GM23338 (cell line): ENCODE results near the gene NIPA2. TPM values are rescaled to one million over a fixed set of nuclear protein-coding genes. Genes with fewer than 3 reads are reported as not detected.

ENCODE experiments used
- ATAC-seq: fragments of 200-7000 bp; cut with Tn5 transposase; 3 replicates; pipeline ENCODE4 v1.9.1; 2020
- DNase-seq: peaks from one replicate; pipeline ENCODE4 v3.0.0-alpha.2; 2015; ENCODE audit warnings: low spot score
- H2AFZ ChIP-seq: fragments of 200-600 bp; sonication (generic); 2 replicates; pipeline ENCODE4 v1.8.0; 2016; ENCODE audit warnings: antibody characterized with exemption, mild to moderate bottlenecking, moderate library complexity
- H3F3A ChIP-seq: fragments of 200-600 bp; sonication (generic); replicated peaks from 2 replicates; pipeline ENCODE4 v1.8.0; 2017; ENCODE audit warnings: antibody characterized with exemption, mixed run types, low read depth
- H3K27ac ChIP-seq: fragments of 200-600 bp; sonication (generic); 2 replicates; pipeline ENCODE4 v1.6.1; 2016; ENCODE audit warnings: low read depth
- H3K27me3 ChIP-seq: fragments of 200-600 bp; sonication (generic); 2 replicates; pipeline ENCODE4 v1.8.0; 2016; ENCODE audit warnings: mild to moderate bottlenecking, mixed run types, moderate library complexity; ENCODE audit not compliant: insufficient read depth
- H3K36me3 ChIP-seq: fragments of 200-600 bp; sonication (generic); 2 replicates; pipeline ENCODE4 v1.8.0; 2016; ENCODE audit warnings: mild to moderate bottlenecking; ENCODE audit not compliant: insufficient read depth
- H3K4me1 ChIP-seq: fragments of 200-600 bp; sonication (generic); 2 replicates; pipeline ENCODE4 v1.8.0; 2016; ENCODE audit warnings: mild to moderate bottlenecking, moderate library complexity; ENCODE audit not compliant: insufficient read depth
- H3K4me2 ChIP-seq: fragments of 200-600 bp; sonication (generic); 2 replicates; pipeline ENCODE4 v1.7.1; 2017; ENCODE audit warnings: mixed run types
- H3K4me3 ChIP-seq: fragments of 200-600 bp; sonication (generic); 2 replicates; pipeline ENCODE4 v1.6.1; 2016; ENCODE audit warnings: mixed run types
- H3K79me2 ChIP-seq: fragments of 200-600 bp; sonication (generic); replicated peaks from 2 replicates; pipeline ENCODE4 v1.8.0; 2017; ENCODE audit warnings: mild to moderate bottlenecking; ENCODE audit not compliant: insufficient read depth
- H3K9me2 ChIP-seq: fragments of 200-600 bp; sonication (generic); 2 replicates; pipeline ENCODE4 v1.8.0; 2017; ENCODE audit not compliant: insufficient read depth
- H4K20me1 ChIP-seq: fragments of 200-600 bp; sonication (generic); replicated peaks from 2 replicates; pipeline ENCODE4 v1.8.0; 2017; ENCODE audit warnings: mild to moderate bottlenecking; ENCODE audit not compliant: insufficient read depth
- H3K27ac Mint-ChIP-seq: 2 replicates; pipeline ENCODE4 v1.8.0; 2020; ENCODE audit warnings: inconsistent platforms, mild to moderate bottlenecking, moderate library complexity, mixed read lengths
- H3K27me3 Mint-ChIP-seq: 3 replicates; pipeline ENCODE4 v1.8.0; 2022; ENCODE audit warnings: low read depth, mild to moderate bottlenecking, moderate library complexity, mixed read lengths, inconsistent platforms; ENCODE audit not compliant: insufficient read depth, poor library complexity
- H3K36me3 Mint-ChIP-seq: 3 replicates; pipeline ENCODE4 v1.8.0; 2021; ENCODE audit warnings: low read depth, mild to moderate bottlenecking, inconsistent platforms, moderate library complexity, mixed read lengths
- H3K4me1 Mint-ChIP-seq: 3 replicates; pipeline ENCODE4 v1.8.0; 2020; ENCODE audit warnings: mild to moderate bottlenecking, inconsistent platforms, mixed read lengths
- H3K4me3 Mint-ChIP-seq: 3 replicates; pipeline ENCODE4 v1.8.0; 2021; ENCODE audit warnings: moderate library complexity, mild to moderate bottlenecking, inconsistent platforms, mixed read lengths
- H3K9me3 Mint-ChIP-seq: 3 replicates; pipeline ENCODE4 v1.8.0; 2020; ENCODE audit warnings: moderate library complexity, mild to moderate bottlenecking, inconsistent platforms, mixed read lengths
- CREB1 ChIP-seq: fragments of 250-450 bp; sonication (Bioruptor Pico); IDR thresholded peaks from 2 replicates; pipeline ENCODE4 v1.5.0; 2020; ENCODE audit warnings: low read depth, mild to moderate bottlenecking, moderate library complexity
- CTCF ChIP-seq, 2 experiments: fragments of 200-600 bp in 1 of 2; sonication (generic) in 1 of 2; conservative IDR thresholded peaks; 2 replicates each; pipeline versions ENCODE4 v1.5.1 to v1.6.1; 2016 to 2017; ENCODE audit warnings: antibody characterized with exemption in 2 of 2, low read depth in 2 of 2, mild to moderate bottlenecking in 2 of 2, moderate library complexity in 1 of 2
- ETS1 ChIP-seq: IDR thresholded peaks from 2 replicates; pipeline ENCODE4 v1.6.1; 2016; ENCODE audit warnings: antibody characterized with exemption
- EZH2 ChIP-seq: fragments of 200-600 bp; sonication (generic); IDR thresholded peaks from one replicate; pipeline ENCODE4 v1.8.0; 2017; ENCODE audit warnings: antibody characterized with exemption, mild to moderate bottlenecking, low read depth; ENCODE audit not compliant: unreplicated experiment
- EZH2phosphoT487 ChIP-seq: fragments of 200-600 bp; sonication (generic); IDR thresholded peaks from one replicate; pipeline ENCODE4 v1.8.1; 2018; ENCODE audit warnings: antibody characterized with exemption; ENCODE audit not compliant: unreplicated experiment
- JUNB ChIP-seq: IDR thresholded peaks from one replicate; pipeline ENCODE4 v1.6.1; 2016; ENCODE audit warnings: antibody characterized with exemption; ENCODE audit not compliant: unreplicated experiment
- NANOG ChIP-seq: IDR thresholded peaks from 2 replicates; pipeline ENCODE4 v1.6.1; 2016; ENCODE audit warnings: antibody characterized with exemption, borderline replicate concordance
- POLR2AphosphoS5 ChIP-seq: IDR thresholded peaks from 2 replicates; pipeline ENCODE4 v1.6.1; 2016; ENCODE audit warnings: antibody characterized with exemption, low read depth
- STAT1 ChIP-seq: IDR thresholded peaks from one replicate; pipeline ENCODE4 v1.6.1; 2016; ENCODE audit warnings: antibody characterized with exemption; ENCODE audit not compliant: unreplicated experiment
- ZNF114 ChIP-seq: fragments of 250-450 bp; sonication (Bioruptor Pico); IDR thresholded peaks from 2 replicates; pipeline ENCODE4 v1.5.0; 2020; ENCODE audit warnings: mild to moderate bottlenecking, moderate library complexity
- ZNF331 ChIP-seq: fragments of 250-450 bp; sonication (Bioruptor Pico); IDR thresholded peaks from 2 replicates; pipeline ENCODE4 v1.5.0; 2020; ENCODE audit warnings: low read depth, mild to moderate bottlenecking, moderate library complexity
- polyA plus RNA-seq: library from polyadenylated mRNA; unstranded; fragments of >200 nt; fragmentation: Nextera tagmentation; extraction: Ambion mirVana; gene quantifications from 2 replicates; pipeline ENCODE4 v1.2.1, GENCODE V29; 2016
- total RNA-seq: library from RNA; depleted of rRNA; stranded (reverse); fragments of >200 nt; shearing (Covaris generic); gene quantifications from 2 replicates; pipeline ENCODE4 v1.2.3, GENCODE V29; 2014
- TF ChIP-seq, protein P1 (sequence below): fragments of 250-450 bp; sonication (Bioruptor Pico); IDR thresholded peaks from 2 replicates; pipeline ENCODE4 v1.5.0; 2020; ENCODE audit warnings: mild to moderate bottlenecking, moderate library complexity
- TF ChIP-seq, protein P2 (sequence below): IDR thresholded peaks from one replicate; pipeline ENCODE4 v1.6.1; 2018; ENCODE audit warnings: antibody characterized with exemption; ENCODE audit not compliant: unreplicated experiment

The NIPA2 gene
- total and polyA plus RNA-seq, 2 experiments from 2014 or later = 35.0 to 105 TPM

GRCh38 chr15:22813844-22814243 lies 24.6 kb upstream of the NIPA2 start:
- H3F3A ChIP-seq = no peaks in the 10 kb centered on the region
- H3K27ac ChIP-seq = no peak overlapping the region
- ATAC-seq (no peak), DNase-seq (no peak)
- Mint-ChIP-seq H3K27ac (no peak overlapping the region), H3K36me3 (peaks cover 13% of the 10 kb centered on the region; the same call in 2 of the 3 replicates), H3K27me3 (peaks cover 8% of the 10 kb centered on the region), H3K4me1 (peaks cover 6% of the 10 kb centered on the region; the same call in 2 of the 3 replicates), H3K4me3 (no peak overlapping the region), H3K9me3 (no peaks in the 10 kb centered on the region)
- H4K20me1 ChIP-seq = peaks cover 6% of the 10 kb centered on the region
- no peaks in the 10 kb centered on the region for H3K9me2 ChIP-seq
- no peak overlapping the region for H2AFZ ChIP-seq
- no peaks in the 10 kb centered on the region for H3K36me3 ChIP-seq
- no peaks in the 10 kb centered on the region for H3K27me3 ChIP-seq
- H3K4me1 ChIP-seq = no peaks in the 10 kb centered on the region
- no peak overlapping the region for H3K4me2 ChIP-seq
- peaks cover 14% of the 10 kb centered on the region; the same call in 1 of the 2 replicates for H3K79me2 ChIP-seq
- TF ChIP-seq POLR2AphosphoS5 = no peak
- TF ChIP-seq CREB1 (CRISPR knock-in tag) = no peak
- TF ChIP-seq, protein P1, sequence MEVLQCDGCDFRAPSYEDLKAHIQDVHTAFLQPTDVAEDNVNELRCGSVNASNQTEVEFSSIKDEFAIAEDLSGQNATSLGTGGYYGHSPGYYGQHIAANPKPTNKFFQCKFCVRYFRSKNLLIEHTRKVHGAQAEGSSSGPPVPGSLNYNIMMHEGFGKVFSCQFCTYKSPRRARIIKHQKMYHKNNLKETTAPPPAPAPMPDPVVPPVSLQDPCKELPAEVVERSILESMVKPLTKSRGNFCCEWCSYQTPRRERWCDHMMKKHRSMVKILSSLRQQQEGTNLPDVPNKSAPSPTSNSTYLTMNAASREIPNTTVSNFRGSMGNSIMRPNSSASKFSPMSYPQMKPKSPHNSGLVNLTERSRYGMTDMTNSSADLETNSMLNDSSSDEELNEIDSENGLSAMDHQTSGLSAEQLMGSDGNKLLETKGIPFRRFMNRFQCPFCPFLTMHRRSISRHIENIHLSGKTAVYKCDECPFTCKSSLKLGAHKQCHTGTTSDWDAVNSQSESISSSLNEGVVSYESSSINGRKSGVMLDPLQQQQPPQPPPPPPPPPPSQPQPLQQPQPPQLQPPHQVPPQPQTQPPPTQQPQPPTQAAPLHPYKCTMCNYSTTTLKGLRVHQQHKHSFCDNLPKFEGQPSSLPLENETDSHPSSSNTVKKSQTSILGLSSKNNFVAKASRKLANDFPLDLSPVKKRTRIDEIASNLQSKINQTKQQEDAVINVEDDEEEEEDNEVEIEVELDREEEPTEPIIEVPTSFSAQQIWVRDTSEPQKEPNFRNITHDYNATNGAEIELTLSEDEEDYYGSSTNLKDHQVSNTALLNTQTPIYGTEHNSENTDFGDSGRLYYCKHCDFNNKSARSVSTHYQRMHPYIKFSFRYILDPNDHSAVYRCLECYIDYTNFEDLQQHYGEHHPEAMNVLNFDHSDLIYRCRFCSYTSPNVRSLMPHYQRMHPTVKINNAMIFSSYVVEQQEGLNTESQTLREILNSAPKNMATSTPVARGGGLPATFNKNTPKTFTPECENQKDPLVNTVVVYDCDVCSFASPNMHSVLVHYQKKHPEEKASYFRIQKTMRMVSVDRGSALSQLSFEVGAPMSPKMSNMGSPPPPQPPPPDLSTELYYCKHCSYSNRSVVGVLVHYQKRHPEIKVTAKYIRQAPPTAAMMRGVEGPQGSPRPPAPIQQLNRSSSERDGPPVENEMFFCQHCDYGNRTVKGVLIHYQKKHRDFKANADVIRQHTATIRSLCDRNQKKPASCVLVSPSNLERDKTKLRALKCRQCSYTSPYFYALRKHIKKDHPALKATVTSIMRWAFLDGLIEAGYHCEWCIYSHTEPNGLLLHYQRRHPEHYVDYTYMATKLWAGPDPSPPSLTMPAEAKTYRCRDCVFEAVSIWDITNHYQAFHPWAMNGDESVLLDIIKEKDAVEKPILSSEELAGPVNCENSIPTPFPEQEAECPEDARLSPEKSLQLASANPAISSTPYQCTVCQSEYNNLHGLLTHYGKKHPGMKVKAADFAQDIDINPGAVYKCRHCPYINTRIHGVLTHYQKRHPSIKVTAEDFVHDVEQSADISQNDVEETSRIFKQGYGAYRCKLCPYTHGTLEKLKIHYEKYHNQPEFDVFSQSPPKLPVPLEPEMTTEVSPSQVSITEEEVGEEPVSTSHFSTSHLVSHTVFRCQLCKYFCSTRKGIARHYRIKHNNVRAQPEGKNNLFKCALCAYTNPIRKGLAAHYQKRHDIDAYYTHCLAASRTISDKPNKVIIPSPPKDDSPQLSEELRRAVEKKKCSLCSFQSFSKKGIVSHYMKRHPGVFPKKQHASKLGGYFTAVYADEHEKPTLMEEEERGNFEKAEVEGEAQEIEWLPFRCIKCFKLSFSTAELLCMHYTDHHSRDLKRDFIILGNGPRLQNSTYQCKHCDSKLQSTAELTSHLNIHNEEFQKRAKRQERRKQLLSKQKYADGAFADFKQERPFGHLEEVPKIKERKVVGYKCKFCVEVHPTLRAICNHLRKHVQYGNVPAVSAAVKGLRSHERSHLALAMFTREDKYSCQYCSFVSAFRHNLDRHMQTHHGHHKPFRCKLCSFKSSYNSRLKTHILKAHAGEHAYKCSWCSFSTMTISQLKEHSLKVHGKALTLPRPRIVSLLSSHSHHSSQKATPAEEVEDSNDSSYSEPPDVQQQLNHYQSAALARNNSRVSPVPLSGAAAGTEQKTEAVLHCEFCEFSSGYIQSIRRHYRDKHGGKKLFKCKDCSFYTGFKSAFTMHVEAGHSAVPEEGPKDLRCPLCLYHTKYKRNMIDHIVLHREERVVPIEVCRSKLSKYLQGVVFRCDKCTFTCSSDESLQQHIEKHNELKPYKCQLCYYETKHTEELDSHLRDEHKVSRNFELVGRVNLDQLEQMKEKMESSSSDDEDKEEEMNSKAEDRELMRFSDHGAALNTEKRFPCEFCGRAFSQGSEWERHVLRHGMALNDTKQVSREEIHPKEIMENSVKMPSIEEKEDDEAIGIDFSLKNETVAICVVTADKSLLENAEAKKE (CRISPR knock-in tag) = no peak
- no peak for TF ChIP-seq ZNF114 (CRISPR knock-in tag)
- no peak for TF ChIP-seq JUNB
- TF ChIP-seq, protein P2, sequence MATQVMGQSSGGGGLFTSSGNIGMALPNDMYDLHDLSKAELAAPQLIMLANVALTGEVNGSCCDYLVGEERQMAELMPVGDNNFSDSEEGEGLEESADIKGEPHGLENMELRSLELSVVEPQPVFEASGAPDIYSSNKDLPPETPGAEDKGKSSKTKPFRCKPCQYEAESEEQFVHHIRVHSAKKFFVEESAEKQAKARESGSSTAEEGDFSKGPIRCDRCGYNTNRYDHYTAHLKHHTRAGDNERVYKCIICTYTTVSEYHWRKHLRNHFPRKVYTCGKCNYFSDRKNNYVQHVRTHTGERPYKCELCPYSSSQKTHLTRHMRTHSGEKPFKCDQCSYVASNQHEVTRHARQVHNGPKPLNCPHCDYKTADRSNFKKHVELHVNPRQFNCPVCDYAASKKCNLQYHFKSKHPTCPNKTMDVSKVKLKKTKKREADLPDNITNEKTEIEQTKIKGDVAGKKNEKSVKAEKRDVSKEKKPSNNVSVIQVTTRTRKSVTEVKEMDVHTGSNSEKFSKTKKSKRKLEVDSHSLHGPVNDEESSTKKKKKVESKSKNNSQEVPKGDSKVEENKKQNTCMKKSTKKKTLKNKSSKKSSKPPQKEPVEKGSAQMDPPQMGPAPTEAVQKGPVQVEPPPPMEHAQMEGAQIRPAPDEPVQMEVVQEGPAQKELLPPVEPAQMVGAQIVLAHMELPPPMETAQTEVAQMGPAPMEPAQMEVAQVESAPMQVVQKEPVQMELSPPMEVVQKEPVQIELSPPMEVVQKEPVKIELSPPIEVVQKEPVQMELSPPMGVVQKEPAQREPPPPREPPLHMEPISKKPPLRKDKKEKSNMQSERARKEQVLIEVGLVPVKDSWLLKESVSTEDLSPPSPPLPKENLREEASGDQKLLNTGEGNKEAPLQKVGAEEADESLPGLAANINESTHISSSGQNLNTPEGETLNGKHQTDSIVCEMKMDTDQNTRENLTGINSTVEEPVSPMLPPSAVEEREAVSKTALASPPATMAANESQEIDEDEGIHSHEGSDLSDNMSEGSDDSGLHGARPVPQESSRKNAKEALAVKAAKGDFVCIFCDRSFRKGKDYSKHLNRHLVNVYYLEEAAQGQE = no peak
- TF ChIP-seq NANOG = no peak
- TF ChIP-seq EZH2 = no peak
- no peak for TF ChIP-seq EZH2phosphoT487
- no peak for TF ChIP-seq CTCF (conservative IDR thresholded peaks at IDR 0.05; ENCODE audit: low read depth in 2 of 2)
- TF ChIP-seq ZNF331 = no peak
- TF ChIP-seq STAT1 = no peak
- TF ChIP-seq ETS1 = no peak
- no peak overlapping the region for H3K4me3 ChIP-seq
